Small intestine (tissue), 7 donors: ENCODE results near the gene HMOX1. TPM values are rescaled to one million over a fixed set of nuclear protein-coding genes. Genes with fewer than 3 reads are reported as not detected.
"Not testable (repeated sequence)": the region's sequence is repeated elsewhere in the genome, so short reads cannot be mapped to it uniquely, and the experiment has no call there.

Experiments
- DNase-seq, 2 donors: peaks; one replicate each; pipeline versions ENCODE4 v3.0.0 to v3.0.0-alpha.2; 2013
- FAIRE-seq: peaks from 2 replicates; lab custom pipeline; 2012; peaks lifted over from hg19 to GRCh38; lab: Jason Lieb, UNC
- H3K27ac ChIP-seq, 3 donors: one replicate each; pipeline ENCODE4 v1.5.1; 2013; ENCODE audit warnings: low read length in 2 of 3, mild to moderate bottlenecking in 2 of 3, control low read depth in 1 of 3, inconsistent platforms in 1 of 3, low read depth in 1 of 3, moderate library complexity in 1 of 3
- H3K27me3 ChIP-seq, 3 donors: one replicate each; pipeline ENCODE4 v1.6.1; 2013; ENCODE audit warnings: low read length in 3 of 3, inconsistent platforms in 1 of 3; ENCODE audit not compliant: control insufficient read depth in 3 of 3, insufficient read depth in 3 of 3
- H3K36me3 ChIP-seq, 3 donors: one replicate each; pipeline ENCODE4 v1.6.1; 2013; ENCODE audit warnings: low read length in 3 of 3, inconsistent platforms in 1 of 3, low read depth in 1 of 3, mild to moderate bottlenecking in 1 of 3, moderate library complexity in 1 of 3; ENCODE audit not compliant: control insufficient read depth in 3 of 3, insufficient read depth in 2 of 3
- H3K4me1 ChIP-seq, 3 donors: one replicate each; pipeline ENCODE4 v1.6.1; 2013; ENCODE audit warnings: low read length in 2 of 3, inconsistent platforms in 1 of 3, low read depth in 1 of 3, mild to moderate bottlenecking in 1 of 3, moderate library complexity in 1 of 3; ENCODE audit not compliant: control insufficient read depth in 3 of 3, insufficient read depth in 2 of 3
- H3K4me3 ChIP-seq, 3 donors: one replicate each; pipeline ENCODE4 v1.5.1; 2013; ENCODE audit warnings: low read length in 3 of 3, control low read depth in 1 of 3, inconsistent platforms in 1 of 3, low read depth in 1 of 3, mild to moderate bottlenecking in 1 of 3, moderate library complexity in 1 of 3
- H3K9me3 ChIP-seq, 2 donors: one replicate each; pipeline ENCODE4 v1.6.1; 2013; ENCODE audit warnings: low read depth in 1 of 2, low read length in 1 of 2; ENCODE audit not compliant: control insufficient read depth in 2 of 2, insufficient read depth in 1 of 2
- WGBS, 3 donors: extraction: QIAGEN DNeasy Blood & Tissue Kit; methylation state at CpG; one replicate each; pipeline ENCODE4 v1.1.7; 2013; 5-methylcytosine and 5-hydroxymethylcytosine counted together
- polyA plus RNA-seq, 4 donors: library from polyadenylated mRNA; stranded (reverse) in 3 of 4; unstranded in 1 of 4; fragments of 200-250 nt in 3 of 4; fragments of 120-200 nt in 1 of 4; gene quantifications; one replicate each; pipeline versions ENCODE4 v1.2.1 to v1.2.3, GENCODE V29; 2013
- donor health status: healthy with polysubstance abuse.
- donor health status: control.
- donor health status: control.
- donor health status: Bipolar disorder and iron deficiency.
- donor health status: healthy.

HMOX1 gene
- polyA plus RNA-seq, 4 donors = 22.3 to 119 (median 79.8) TPM

GRCh38 chr22:35390933-35391332 is 10.0 kb downstream of the HMOX1 start:
- FAIRE-seq = no peak
- H3K9me3 ChIP-seq = no peaks in the 10 kb centered on the region
- no peak overlapping the region for H3K4me3 ChIP-seq
- peaks cover 4 to 60% (median 24%) of the 10 kb centered on the region in 3 donors for H3K36me3 ChIP-seq
- no peak for DNase-seq
- peaks cover 0 to 15% (median 4%) of the 10 kb centered on the region in 3 donors for H3K4me1 ChIP-seq
- no peak overlapping the region for H3K27ac ChIP-seq
- no peaks in the 10 kb centered on the region for H3K27me3 ChIP-seq
- WGBS, 3 donors = 80 to 90% (median 89%) methylated on average over 4 to 5 of the region's 5 CpGs

- WGBS, 3 donors = 22 to 55% (median 35%) methylated on average over 2 of the region's 2 CpGs
- Histone ChIP-seq H3K36me3 (peaks cover 4 to 46% (median 17%) of the 10 kb centered on the region in 3 donors), H3K27me3 (no peaks in the 10 kb centered on the region), H3K4me3 (no peak overlapping the region), H3K27ac (peak overlapping the region in 1 of 3 donors; percentile 9), H3K9me3 (no peaks in the 10 kb centered on the region), H3K4me1 (peaks cover 0 to 16% (median 4%) of the 10 kb centered on the region in 3 donors)
- FAIRE-seq = no peak
- peak in 1 of 2 donors; percentile 86 for DNase-seq
Measured at GRCh38 chr22:35392357-35392756, 11.5 kb downstream of the HMOX1 start.

- H3K9me3 ChIP-seq = no peaks in the 10 kb centered on the region
- H3K27ac ChIP-seq = peak overlapping the region in 1 of 3 donors; percentile 5
- DNase-seq = peak in 1 of 2 donors; percentile 69
- peaks cover 0 to 20% (median 4%) of the 10 kb centered on the region in 3 donors for H3K4me1 ChIP-seq
- H3K36me3 ChIP-seq = peaks cover 4 to 37% (median 13%) of the 10 kb centered on the region in 3 donors
- no peaks in the 10 kb centered on the region for H3K27me3 ChIP-seq
- no peak for FAIRE-seq
- H3K4me3 ChIP-seq = no peak overlapping the region
- 47 to 73% (median 56%) methylated on average over 16 of the region's 16 CpGs for WGBS, 3 donors
Measured at GRCh38 chr22:35393116-35394010, 12.5 kb downstream of the HMOX1 start.

GRCh38 chr22:35394011-35394312 is 13.1 kb downstream of the HMOX1 start:
- no peaks in the 10 kb centered on the region for H3K9me3 ChIP-seq
- H3K27ac ChIP-seq = no peak overlapping the region
- WGBS, 3 donors = 45 to 48% (median 47%) methylated on average over 4 of the region's 4 CpGs
- H3K27me3 ChIP-seq = no peaks in the 10 kb centered on the region
- FAIRE-seq (no peak), DNase-seq (no peak)
- H3K4me3 ChIP-seq = no peak overlapping the region
- peaks cover 4 to 37% (median 11%) of the 10 kb centered on the region in 3 donors for H3K36me3 ChIP-seq
- peaks cover 0 to 20% (median 4%) of the 10 kb centered on the region in 3 donors for H3K4me1 ChIP-seq

- Histone ChIP-seq H3K27ac (no peak overlapping the region), H3K27me3 (no peaks in the 10 kb centered on the region), H3K4me1 (peaks cover 0 to 20% (median 4%) of the 10 kb centered on the region in 3 donors), H3K4me3 (no peak overlapping the region), H3K9me3 (no peaks in the 10 kb centered on the region), H3K36me3 (peaks cover under 1 to 31% (median 6%) of the 10 kb centered on the region in 3 donors)
- FAIRE-seq (no peak), DNase-seq (no peak)
- 87 to 97% (median 91%) methylated on average over 5 of the region's 5 CpGs for WGBS, 3 donors
Measured at GRCh38 chr22:35394810-35395563, 14.1 kb downstream of the HMOX1 start.

GRCh38 chr22:35396622-35397021 is 15.7 kb downstream of the HMOX1 start:
- not testable (repeated sequence) for H3K4me3 ChIP-seq, H3K27ac ChIP-seq, H3K27me3 ChIP-seq, H3K9me3 ChIP-seq, FAIRE-seq, DNase-seq
- WGBS, 3 donors = 64 to 88% (median 81%) methylated on average over 6 of the region's 6 CpGs
- H3K4me1 ChIP-seq = peaks cover 0 to 19% (median 4%) of the 10 kb centered on the region in 3 donors
- peaks cover 0 to 20% (median 3%) of the 10 kb centered on the region in 3 donors for H3K36me3 ChIP-seq

GRCh38 chr22:35397095-35397904 is 16.4 kb downstream of the HMOX1 start:
- H3K9me3 ChIP-seq = no peaks in the 10 kb centered on the region
- DNase-seq (peak in 1 of 2 donors; percentile 61), FAIRE-seq (no peak)
- WGBS, 3 donors = 54 to 64% (median 59%) methylated on average over 13 of the region's 13 CpGs
- H3K36me3 ChIP-seq = peaks cover 0 to 18% (median 3%) of the 10 kb centered on the region in 3 donors
- peaks cover 0 to 13% (median 4%) of the 10 kb centered on the region in 3 donors for H3K4me1 ChIP-seq
- H3K4me3 ChIP-seq = no peak overlapping the region
- no peaks in the 10 kb centered on the region for H3K27me3 ChIP-seq
- H3K27ac ChIP-seq = peak overlapping the region in 1 of 3 donors; percentile 42
